Fibroblast of pulmonary artery (primary cell): ENCODE measurements around the gene TNS3.

ENCODE experiments used
- DNase-seq: peaks from one replicate; pipeline ENCODE4 v3.0.0-alpha.2; 2010; ENCODE audit warnings: low read depth
- H3K4me3 ChIP-seq: replicated peaks from 2 replicates; pipeline ENCODE4 v1.5.1; 2011; ENCODE audit warnings: low read depth, mild to moderate bottlenecking, control low read depth, low read length, moderate library complexity
- TF ChIP-seq, protein P1 (sequence below): IDR thresholded peaks from 2 replicates; pipeline ENCODE4 v1.5.1; 2011; ENCODE audit warnings: mild to moderate bottlenecking, control low read depth, low read length, inconsistent platforms; ENCODE audit errors: missing control alignments

The TNS3 gene

DNA sequence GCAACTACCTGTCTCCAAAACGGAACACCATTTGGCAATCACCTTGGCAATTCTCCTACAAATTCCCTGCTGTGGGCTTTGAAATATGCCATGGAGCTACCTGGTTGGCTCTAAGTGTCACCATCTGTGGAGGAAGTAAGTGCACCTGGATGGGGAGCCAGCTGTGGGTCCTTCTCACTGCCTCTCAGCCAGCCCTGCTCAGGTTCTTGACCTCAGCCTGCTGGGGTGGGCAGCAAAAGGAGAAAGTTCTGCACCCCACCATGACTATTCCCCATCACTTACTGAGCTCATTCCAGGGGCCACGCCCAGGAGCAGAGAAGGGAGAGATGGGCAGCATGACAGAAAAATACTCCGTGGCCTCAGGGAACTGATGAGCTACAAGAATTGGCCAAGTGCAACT is 158.7 kb downstream of the TNS3 start:
- DNase-seq = no peak
- H3K4me3 ChIP-seq = no peak overlapping the region
- TF ChIP-seq, protein P1, sequence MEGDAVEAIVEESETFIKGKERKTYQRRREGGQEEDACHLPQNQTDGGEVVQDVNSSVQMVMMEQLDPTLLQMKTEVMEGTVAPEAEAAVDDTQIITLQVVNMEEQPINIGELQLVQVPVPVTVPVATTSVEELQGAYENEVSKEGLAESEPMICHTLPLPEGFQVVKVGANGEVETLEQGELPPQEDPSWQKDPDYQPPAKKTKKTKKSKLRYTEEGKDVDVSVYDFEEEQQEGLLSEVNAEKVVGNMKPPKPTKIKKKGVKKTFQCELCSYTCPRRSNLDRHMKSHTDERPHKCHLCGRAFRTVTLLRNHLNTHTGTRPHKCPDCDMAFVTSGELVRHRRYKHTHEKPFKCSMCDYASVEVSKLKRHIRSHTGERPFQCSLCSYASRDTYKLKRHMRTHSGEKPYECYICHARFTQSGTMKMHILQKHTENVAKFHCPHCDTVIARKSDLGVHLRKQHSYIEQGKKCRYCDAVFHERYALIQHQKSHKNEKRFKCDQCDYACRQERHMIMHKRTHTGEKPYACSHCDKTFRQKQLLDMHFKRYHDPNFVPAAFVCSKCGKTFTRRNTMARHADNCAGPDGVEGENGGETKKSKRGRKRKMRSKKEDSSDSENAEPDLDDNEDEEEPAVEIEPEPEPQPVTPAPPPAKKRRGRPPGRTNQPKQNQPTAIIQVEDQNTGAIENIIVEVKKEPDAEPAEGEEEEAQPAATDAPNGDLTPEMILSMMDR = no peak

GRCh38 chr7:47422611-47423010 is 159.3 kb downstream of the TNS3 start:
- H3K4me3 ChIP-seq = no peak overlapping the region
- TF ChIP-seq, protein P1 = no peak
- DNase-seq = peak; percentile 56

DNA sequence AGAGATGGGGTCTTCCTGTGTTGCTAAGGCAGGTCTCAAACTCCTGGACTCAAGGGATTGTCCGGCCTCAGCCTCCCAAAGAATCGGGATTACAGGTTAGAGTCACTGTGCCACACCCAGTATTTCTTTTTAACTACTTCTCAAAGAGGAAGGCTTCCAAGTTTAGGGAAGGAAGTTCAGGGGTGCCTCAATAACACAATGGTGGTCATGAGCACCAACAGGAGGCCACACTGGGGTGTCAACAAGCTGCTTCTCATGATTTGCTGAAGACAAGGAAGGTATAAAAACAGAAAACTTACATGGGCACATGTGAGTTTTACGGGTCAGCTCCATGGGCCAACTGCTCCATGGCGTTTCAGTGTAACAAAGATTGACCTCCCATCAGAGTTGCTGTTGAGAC is 160.5 kb downstream of the TNS3 start:
- TF ChIP-seq, protein P1 = no peak
- no peak overlapping the region for H3K4me3 ChIP-seq
- DNase-seq = no peak

DNA sequence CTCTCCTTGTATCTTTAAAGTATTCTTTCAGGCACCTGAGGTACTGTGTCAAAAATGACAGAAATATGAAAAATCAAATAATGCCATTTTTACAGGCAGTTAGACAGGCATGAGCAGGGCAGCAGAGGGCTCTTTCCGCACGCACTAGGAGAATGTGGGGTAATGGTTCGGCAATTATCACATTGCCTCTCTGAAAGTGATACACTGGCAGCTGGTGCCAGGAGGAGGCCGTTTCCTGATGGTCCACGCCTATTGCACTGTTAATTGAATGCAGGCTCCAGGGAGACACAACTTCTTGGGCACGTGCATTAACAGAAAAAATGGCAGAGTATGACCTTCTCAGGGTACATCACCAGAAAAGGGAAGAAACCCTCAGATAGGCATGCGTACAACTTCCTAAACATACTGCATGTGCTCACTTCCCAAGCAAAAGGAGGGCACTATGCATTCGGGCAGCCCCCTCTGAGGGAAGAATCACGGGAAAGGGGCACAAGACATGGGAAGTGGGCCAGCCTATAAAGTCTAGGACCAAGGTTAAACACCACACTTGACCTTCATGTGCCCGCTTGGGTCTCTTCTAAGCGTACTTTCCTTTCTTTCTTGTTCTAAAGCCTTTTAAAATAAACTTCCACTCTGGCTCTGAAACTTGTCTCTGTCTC is 161.7 kb downstream of the TNS3 start:
- TF ChIP-seq, protein P1 = no peak
- DNase-seq = no peak
- no peak overlapping the region for H3K4me3 ChIP-seq

DNA sequence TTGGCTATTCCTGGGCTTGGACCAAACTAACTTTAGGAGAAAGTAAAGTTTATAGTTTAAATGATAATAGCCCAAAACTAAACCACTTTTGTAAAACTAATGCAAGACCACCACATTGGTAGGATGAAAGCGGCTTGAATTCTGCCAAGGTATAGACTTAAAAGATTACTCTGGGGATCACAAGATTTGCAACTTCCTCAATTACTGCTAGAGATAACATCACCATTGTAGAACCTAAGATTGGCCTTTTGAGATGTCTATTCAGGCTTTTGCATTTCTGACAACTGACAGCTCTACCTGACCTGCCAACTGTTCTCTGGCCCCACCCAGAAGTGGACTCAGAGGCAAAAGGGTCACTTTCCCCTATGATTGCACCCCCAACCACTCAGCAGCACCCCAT is 162.4 kb downstream of the TNS3 start:
- DNase-seq = no peak
- TF ChIP-seq, protein P1 = no peak
- no peak overlapping the region for H3K4me3 ChIP-seq

DNA sequence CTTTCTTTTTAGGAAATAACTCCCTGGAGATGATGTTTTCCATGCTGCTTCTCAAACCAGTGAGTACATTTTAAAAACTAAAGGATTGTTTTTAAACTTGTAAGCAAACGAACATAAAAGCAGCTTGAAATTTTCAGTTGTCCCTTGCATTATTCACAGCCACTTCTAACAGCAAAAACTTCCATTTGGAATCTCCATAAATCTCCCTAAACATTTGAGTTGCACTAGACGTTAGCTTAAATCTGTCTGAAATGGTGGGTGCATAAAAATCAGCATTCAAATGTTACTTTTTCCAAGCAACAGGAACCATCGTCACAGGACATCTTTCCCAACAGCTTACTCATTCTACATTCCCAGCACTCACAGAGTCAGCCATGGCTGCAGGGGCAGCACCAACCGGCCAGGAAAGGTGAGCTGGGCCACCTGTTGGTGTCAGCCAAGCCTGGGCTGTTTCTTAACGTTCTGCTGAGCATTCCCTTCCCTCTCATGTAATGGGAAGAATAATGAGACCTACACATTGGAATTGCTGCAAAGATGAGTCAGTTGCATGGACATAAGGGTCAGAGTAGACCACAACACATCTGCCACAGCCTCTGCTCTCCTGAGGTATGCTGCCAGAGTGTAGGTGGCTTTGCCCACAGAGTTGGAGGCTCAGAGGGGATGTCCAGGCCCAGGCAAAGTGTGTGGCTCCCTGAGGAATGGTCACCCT is 163.2 kb downstream of the TNS3 start:
- TF ChIP-seq, protein P1 = no peak
- H3K4me3 ChIP-seq = no peak overlapping the region
- DNase-seq = peak; percentile 41
